ENCODE results near the gene PRR23A. TPM values are rescaled to one million over a fixed set of nuclear protein-coding genes. Genes with fewer than 3 reads are reported as not detected.

PRR23A gene
- total RNA-seq, 2 donors from 2014 or later: not detected

GRCh38 chr3:138976047-138976446 lies 30.0 kb downstream of the PRR23A start:
- intact Hi-C loops (cut with DNase I): no loop called here
- DNase-seq (ENCODE audit: low spot score): no peak

DNA sequence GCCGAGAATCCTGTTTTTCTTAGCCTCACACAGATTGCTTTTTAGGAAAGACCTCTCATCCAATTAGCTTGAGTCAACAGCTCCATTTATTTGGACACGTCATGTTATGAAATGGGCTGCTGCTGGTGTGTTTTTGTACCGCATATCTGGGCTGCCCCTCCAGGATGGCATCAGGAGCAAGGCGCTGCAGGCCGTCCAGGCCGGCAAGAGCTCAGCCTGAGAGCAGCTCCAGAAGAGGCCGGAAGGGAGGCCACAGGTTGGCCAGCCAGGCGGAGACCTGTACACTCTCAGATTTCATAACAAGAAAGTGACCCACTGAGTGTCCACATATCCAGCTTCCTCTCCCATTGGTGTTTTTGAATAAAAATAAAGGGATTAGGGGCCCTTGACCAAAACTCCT lies 30.7 kb downstream of the PRR23A start:
- intact Hi-C loops (cut with DNase I): no loop called here
- DNase-seq (ENCODE audit: low spot score): no peak

DNA sequence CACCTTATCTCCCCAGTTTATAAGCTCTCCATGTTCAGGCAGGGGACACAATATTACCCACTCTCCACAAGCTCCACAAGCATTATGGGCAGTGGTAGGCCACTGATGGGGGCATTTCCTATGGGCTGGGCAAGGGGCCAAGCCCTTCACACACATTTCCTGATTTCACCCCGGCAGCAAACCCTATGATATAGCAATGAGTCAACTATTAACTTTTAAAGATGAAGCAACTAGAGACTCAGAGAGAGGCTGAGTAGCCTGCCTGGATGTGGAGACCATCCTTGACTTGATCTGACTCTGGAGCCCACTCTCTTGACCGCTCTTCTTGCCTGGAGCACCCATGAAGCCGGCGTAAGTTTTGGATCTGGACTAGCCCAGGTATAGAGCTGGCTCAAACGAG lies 31.6 kb downstream of the PRR23A start:
- intact Hi-C loops (cut with DNase I): no loop called here
- DNase-seq (ENCODE audit: low spot score): no peak

- intact Hi-C loops (cut with DNase I): no loop called here
- DNase-seq (ENCODE audit: low spot score): peak; percentile 69
Observed at GRCh38 chr3:138972941-138973340, 33.1 kb downstream of the PRR23A start.

- intact Hi-C loops (cut with DNase I): no loop called here
- DNase-seq (ENCODE audit: low spot score): peak; percentile 24
Observed at GRCh38 chr3:138971766-138972320, 34.2 kb downstream of the PRR23A start.

DNA sequence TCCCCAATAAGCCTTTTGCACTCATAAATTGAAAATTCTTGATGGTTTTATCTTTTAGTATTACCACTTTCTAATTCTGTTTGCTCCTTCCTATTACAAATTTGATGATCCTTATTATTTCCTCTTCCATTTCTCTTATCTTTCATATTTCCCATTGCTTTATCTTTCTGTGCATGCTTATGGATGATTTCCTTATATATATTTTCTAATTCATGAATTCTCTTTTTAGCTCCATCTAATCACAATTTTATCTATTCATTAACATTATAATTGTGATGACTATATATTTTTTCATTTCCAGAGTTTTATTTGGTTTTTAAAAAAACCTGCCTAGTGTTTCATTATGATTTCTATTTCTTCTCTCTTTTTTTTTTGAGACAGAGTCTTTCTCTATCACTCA lies 41.1 kb downstream of the PRR23A start:
- no peak for DNase-seq (ENCODE audit: low spot score)
- intact Hi-C loops (cut with DNase I): no loop called here

- intact Hi-C loops (cut with DNase I): no loop called here
- DNase-seq (ENCODE audit: low spot score): no peak
Observed at GRCh38 chr3:138964264-138964663, 41.8 kb downstream of the PRR23A start.

- DNase-seq (ENCODE audit: low spot score): no peak
- intact Hi-C loops (cut with DNase I): no loop called here
Observed at GRCh38 chr3:138962854-138963560, 43.1 kb downstream of the PRR23A start.

DNA sequence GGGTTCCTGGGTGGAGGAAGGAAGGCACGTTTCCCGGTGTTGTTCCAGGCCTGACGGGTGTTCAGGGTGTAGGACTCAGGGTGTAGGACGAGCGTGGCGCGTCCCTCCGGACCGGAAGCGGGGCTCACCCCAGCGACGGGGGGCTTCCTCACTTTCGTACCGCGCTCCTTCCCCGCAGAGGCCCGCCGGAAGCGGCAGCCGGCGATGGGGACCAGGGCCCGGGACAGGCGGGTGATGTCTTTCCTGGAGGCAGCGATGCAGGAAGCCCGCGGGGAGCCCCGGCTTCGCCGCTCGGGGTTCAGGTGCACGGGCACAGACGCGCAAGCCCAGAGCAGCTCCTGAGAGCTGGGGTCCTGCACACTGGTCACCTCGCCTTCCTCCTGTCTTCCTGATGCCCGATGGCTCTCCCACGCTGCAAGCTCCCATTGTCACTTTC lies 45.6 kb downstream of the PRR23A start:
- intact Hi-C loops (cut with DNase I): no loop called here
- DNase-seq (ENCODE audit: low spot score): peak; percentile 78

Other genes with a start within 250 kb of the PRR23A start
- gene PIK3CB, start 171.3 kb downstream of the PRR23A start, total RNA-seq: 10 to 100 TPM; 15.4 to 21.1 TPM
- not detected for gene FOXL2, start 59.1 kb downstream of the PRR23A start, total RNA-seq
- not detected for gene FOXL2NB, start 59.1 kb downstream of the PRR23A start, total RNA-seq
- not detected for gene PRR23B, start 14.7 kb upstream of the PRR23A start, total RNA-seq
- gene PRR23C, start 38.6 kb upstream of the PRR23A start, total RNA-seq: not detected

Data from posterior vena cava (tissue), 2 donors.